Fibroblast of skin of right biceps (primary cell): ENCODE results near the gene RAD52.

Experiments
- DNase-seq: peaks from one replicate; pipeline ENCODE4 v3.0.0-alpha.2; 2013

RAD52 gene

GRCh38 chr12:865614-866013, 83.9 kb downstream of the RAD52 start:
- DNase-seq, result no peak

- no peak for DNase-seq
Observed at GRCh38 chr12:863285-863684, 86.2 kb downstream of the RAD52 start.

GRCh38 chr12:862303-862911, 87.1 kb downstream of the RAD52 start:
- no peak for DNase-seq
